ENCODE data around the gene IFT122. TPM values are rescaled to one million over a fixed set of nuclear protein-coding genes. Genes with fewer than 3 reads are reported as not detected.
A peak's percentile ranks its signal among the peaks of the same experiment; 100 is the strongest.

Gene IFT122
- total RNA-seq, 4 donors from 2014 or later = 4.1 to 70.2 (median 38.6) TPM

DNA sequence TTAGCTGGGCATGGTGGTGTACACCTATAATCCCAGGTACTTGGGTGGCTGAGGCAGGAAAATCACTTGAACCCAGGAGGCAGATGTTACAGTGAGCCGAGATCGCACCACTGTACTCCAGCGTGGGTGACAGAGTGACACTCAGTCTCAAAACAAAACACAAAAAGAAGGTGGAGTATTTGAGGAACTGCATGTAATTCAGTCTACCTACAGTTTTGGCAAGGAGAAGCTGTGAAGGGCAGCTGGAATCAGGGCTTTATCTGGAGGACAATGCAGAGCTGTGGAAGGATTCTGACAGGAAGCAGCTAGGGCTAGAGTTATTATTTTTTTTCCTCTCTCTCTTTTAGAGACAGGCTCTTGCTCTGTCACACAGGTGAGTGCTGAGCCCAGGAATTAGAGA is 109.8 kb downstream of the IFT122 start:
- intact Hi-C loops (cut with DNase I; ENCODE audit: low total_unique reads) = no loop called here
- no peaks in the 10 kb centered on the region for H3K36me3 ChIP-seq
- TF ChIP-seq, protein P1, sequence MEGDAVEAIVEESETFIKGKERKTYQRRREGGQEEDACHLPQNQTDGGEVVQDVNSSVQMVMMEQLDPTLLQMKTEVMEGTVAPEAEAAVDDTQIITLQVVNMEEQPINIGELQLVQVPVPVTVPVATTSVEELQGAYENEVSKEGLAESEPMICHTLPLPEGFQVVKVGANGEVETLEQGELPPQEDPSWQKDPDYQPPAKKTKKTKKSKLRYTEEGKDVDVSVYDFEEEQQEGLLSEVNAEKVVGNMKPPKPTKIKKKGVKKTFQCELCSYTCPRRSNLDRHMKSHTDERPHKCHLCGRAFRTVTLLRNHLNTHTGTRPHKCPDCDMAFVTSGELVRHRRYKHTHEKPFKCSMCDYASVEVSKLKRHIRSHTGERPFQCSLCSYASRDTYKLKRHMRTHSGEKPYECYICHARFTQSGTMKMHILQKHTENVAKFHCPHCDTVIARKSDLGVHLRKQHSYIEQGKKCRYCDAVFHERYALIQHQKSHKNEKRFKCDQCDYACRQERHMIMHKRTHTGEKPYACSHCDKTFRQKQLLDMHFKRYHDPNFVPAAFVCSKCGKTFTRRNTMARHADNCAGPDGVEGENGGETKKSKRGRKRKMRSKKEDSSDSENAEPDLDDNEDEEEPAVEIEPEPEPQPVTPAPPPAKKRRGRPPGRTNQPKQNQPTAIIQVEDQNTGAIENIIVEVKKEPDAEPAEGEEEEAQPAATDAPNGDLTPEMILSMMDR (IDR thresholded peaks at IDR 0.05) = no peak
- no peak for TF ChIP-seq POLR2A (IDR thresholded peaks at IDR 0.05)

GRCh38 chr3:129552287-129553050 is 112.4 kb downstream of the IFT122 start:
- Histone ChIP-seq H3K4me3 (no peak overlapping the region), H3K36me3 (no peaks in the 10 kb centered on the region), H3K27ac (no peak overlapping the region), H3K27me3 (no peaks in the 10 kb centered on the region), H3K4me1 (peaks cover 0 to under 1% of the 10 kb centered on the region in 2 donors), H3K9me3 (no peaks in the 10 kb centered on the region)
- no peak for DNase-seq
- intact Hi-C loops (cut with DNase I; ENCODE audit: low total_unique reads) = no loop called here
- TF ChIP-seq POLR2A (IDR thresholded peaks at IDR 0.05) = no peak
- TF ChIP-seq, protein P1 (IDR thresholded peaks at IDR 0.05) = no peak

More for the DNA sequence above, 109.8 kb downstream of the IFT122 start:
- Histone ChIP-seq H3K9me3 (no peaks in the 10 kb centered on the region), H3K4me1 (no peaks in the 10 kb centered on the region), H3K4me3 (no peak overlapping the region), H3K27ac (no peak overlapping the region), H3K27me3 (no peaks in the 10 kb centered on the region)
- DNase-seq = no peak

DNA sequence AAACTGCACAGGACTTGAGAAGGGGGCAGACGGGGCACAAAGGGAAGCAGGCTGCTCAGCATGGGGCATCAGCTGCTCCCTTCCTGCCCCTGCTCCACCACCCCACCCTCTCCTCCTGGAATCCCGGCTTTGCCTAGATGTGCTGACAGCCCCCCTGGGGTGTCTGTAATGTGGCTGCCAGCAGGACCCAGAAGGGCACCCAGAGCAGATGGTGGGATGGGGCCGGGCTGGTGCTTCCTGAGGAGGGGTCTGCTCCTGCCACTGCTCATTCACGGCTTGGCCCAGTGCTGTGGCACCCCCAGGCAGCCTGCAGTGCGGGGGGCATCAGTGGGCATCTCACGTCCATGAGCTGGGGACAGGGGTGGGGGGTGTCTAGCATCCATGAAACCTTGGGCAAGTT is 113.1 kb downstream of the IFT122 start:
- Histone ChIP-seq H3K4me3 (no peak overlapping the region), H3K9me3 (no peaks in the 10 kb centered on the region), H3K36me3 (no peaks in the 10 kb centered on the region), H3K27me3 (no peaks in the 10 kb centered on the region), H3K27ac (no peak overlapping the region), H3K4me1 (peaks cover 0 to 6% of the 10 kb centered on the region in 2 donors)
- intact Hi-C loops (cut with DNase I; ENCODE audit: low total_unique reads) = no loop called here
- TF ChIP-seq, protein P1 (IDR thresholded peaks at IDR 0.05) = no peak
- no peak for TF ChIP-seq POLR2A (IDR thresholded peaks at IDR 0.05)
- no peak for DNase-seq

GRCh38 chr3:129553719-129554118 is 113.7 kb downstream of the IFT122 start:
- Histone ChIP-seq H3K27me3 (no peaks in the 10 kb centered on the region), H3K4me1 (peaks cover 0 to 6% of the 10 kb centered on the region in 2 donors), H3K4me3 (no peak overlapping the region), H3K27ac (peak overlapping the region; percentile 44 to 53), H3K9me3 (no peaks in the 10 kb centered on the region), H3K36me3 (no peaks in the 10 kb centered on the region)
- TF ChIP-seq POLR2A (IDR thresholded peaks at IDR 0.05) = no peak
- TF ChIP-seq, protein P1 (IDR thresholded peaks at IDR 0.05) = no peak
- intact Hi-C loops (cut with DNase I; ENCODE audit: low total_unique reads) = no loop called here
- no peak for DNase-seq

- peak overlapping the region; percentile 44 to 53 for H3K27ac ChIP-seq
- H3K9me3 ChIP-seq = no peaks in the 10 kb centered on the region
- H3K27me3 ChIP-seq = no peaks in the 10 kb centered on the region
- TF ChIP-seq, protein P1 (IDR thresholded peaks at IDR 0.05) = no peak
- no peak for TF ChIP-seq POLR2A (IDR thresholded peaks at IDR 0.05)
- intact Hi-C loops (cut with DNase I; ENCODE audit: low total_unique reads) = no loop called here
- no peaks in the 10 kb centered on the region for H3K36me3 ChIP-seq
- H3K4me1 ChIP-seq = peaks cover 0 to 11% of the 10 kb centered on the region in 2 donors
- no peak overlapping the region for H3K4me3 ChIP-seq
- no peak for DNase-seq
Measured at GRCh38 chr3:129554356-129555152, 114.5 kb downstream of the IFT122 start.
